Measurements from ENCODE around the gene CD55. TPM values are rescaled to one million over a fixed set of nuclear protein-coding genes. Genes with fewer than 3 reads are reported as not detected.

CD55 gene
- total RNA-seq, 1 donor from 2014 or later: 98.6 TPM

Other genes with a start within 250 kb of the CD55 start
- 0.57 and 1.1 TPM in 2 replicates for gene C4BPB, start 232.8 kb upstream of the CD55 start, total RNA-seq
- not detected in 2 replicates for gene C4BPA, start 217.4 kb upstream of the CD55 start, total RNA-seq
- gene CR2, start 132.7 kb downstream of the CD55 start, total RNA-seq: 0.05 TPM in 1 of 2 replicates, not detected in the other
- 0.14 and 0.16 TPM in 2 replicates for gene CR1, start 174.5 kb downstream of the CD55 start, total RNA-seq

Measured in T-helper 2 cell treated with Interferon-gamma antibody and Interleukin-4, amounts not matched to agents 100 ng/mL and 5 ng/mL, for 36 hours (primary cell).